B cell (primary cell): Measurements from ENCODE around the gene PTPRN.

Source experiments
- CTCF ChIP-seq: fragments of 200-600 bp; IDR thresholded peaks from one replicate; pipeline ENCODE4 v1.8.0; 2022; ENCODE audit warnings: antibody characterized with exemption, mild to moderate bottlenecking
- EZH2 ChIP-seq: IDR thresholded peaks from 2 replicates; pipeline ENCODE4 v1.6.1; 2012; ENCODE audit warnings: borderline replicate concordance, low read depth, mild to moderate bottlenecking, moderate library complexity, low read length; ENCODE audit not compliant: insufficient read depth, poor library complexity, severe bottlenecking

GRCh38 chr2:219252570-219252899, 56.7 kb downstream of the PTPRN start:
- TF ChIP-seq CTCF (no peak), EZH2 (no peak)
